ENCODE results near the gene PHRF1. TPM values are rescaled to one million over a fixed set of nuclear protein-coding genes. Genes with fewer than 3 reads are reported as not detected.

Gene PHRF1
- total RNA-seq, 2 experiments from 2014 or later = 40.0 to 44.5 TPM

- no peak for DNase-seq
- ATAC-seq = no peak
- H3K27me3 Mint-ChIP-seq = no peaks in the 10 kb centered on the region
- intact Hi-C loops (cut with DNase I, micrococcal nuclease) = no loop called here
- H3K4me3 Mint-ChIP-seq = no peak overlapping the region
- H3K27ac Mint-ChIP-seq = no peak overlapping the region
- peaks cover 71% of the 10 kb centered on the region for H3K36me3 Mint-ChIP-seq (ENCODE audit: low read depth)
- no peaks in the 10 kb centered on the region for H3K9me3 Mint-ChIP-seq (ENCODE audit: low read depth)
- ChIA-PET POLR2A (no interaction called here), CTCF (no interaction called here)
- H3K4me1 Mint-ChIP-seq = peaks cover 8% of the 10 kb centered on the region
Measured at GRCh38 chr11:592501-592900, 16.2 kb downstream of the PHRF1 start.

- no peaks in the 10 kb centered on the region for H3K9me3 Mint-ChIP-seq (ENCODE audit: low read depth)
- no peaks in the 10 kb centered on the region for H3K27me3 Mint-ChIP-seq
- no peak overlapping the region for H3K4me3 Mint-ChIP-seq
- POLR2A ChIA-PET = no interaction called here
- intact Hi-C loops (cut with DNase I, micrococcal nuclease) = no loop called here
- H3K27ac Mint-ChIP-seq = no peak overlapping the region
- CTCF ChIA-PET = no interaction called here
- peaks cover 4% of the 10 kb centered on the region for H3K4me1 Mint-ChIP-seq
- ATAC-seq (no peak), DNase-seq (no peak)
- peaks cover 67% of the 10 kb centered on the region for H3K36me3 Mint-ChIP-seq (ENCODE audit: low read depth)
Measured at GRCh38 chr11:592918-593317, 16.6 kb downstream of the PHRF1 start.

- CTCF ChIA-PET = no interaction called here
- intact Hi-C loops (cut with DNase I, micrococcal nuclease) = no loop called here
- no peaks in the 10 kb centered on the region for H3K27me3 Mint-ChIP-seq
- no peaks in the 10 kb centered on the region for H3K9me3 Mint-ChIP-seq (ENCODE audit: low read depth)
- DNase-seq (no peak), ATAC-seq (no peak)
- peaks cover 65% of the 10 kb centered on the region for H3K36me3 Mint-ChIP-seq (ENCODE audit: low read depth)
- H3K4me1 Mint-ChIP-seq = no peaks in the 10 kb centered on the region
- H3K27ac Mint-ChIP-seq = no peak overlapping the region
- POLR2A ChIA-PET = no interaction called here
- H3K4me3 Mint-ChIP-seq = no peak overlapping the region
Measured at GRCh38 chr11:593347-593746, 17.1 kb downstream of the PHRF1 start.

- intact Hi-C loops (cut with DNase I, micrococcal nuclease) = no loop called here
- POLR2A ChIA-PET = no interaction called here
- DNase-seq = no peak
- Mint-ChIP-seq H3K9me3 (ENCODE audit: low read depth) (no peaks in the 10 kb centered on the region), H3K4me3 (no peak overlapping the region), H3K27me3 (no peaks in the 10 kb centered on the region), H3K4me1 (no peaks in the 10 kb centered on the region), H3K36me3 (ENCODE audit: low read depth) (peaks cover 58% of the 10 kb centered on the region), H3K27ac (no peak overlapping the region)
- CTCF ChIA-PET = no interaction called here
- ATAC-seq = no peak
Measured at GRCh38 chr11:595400-595799, 19.1 kb downstream of the PHRF1 start.

DNA sequence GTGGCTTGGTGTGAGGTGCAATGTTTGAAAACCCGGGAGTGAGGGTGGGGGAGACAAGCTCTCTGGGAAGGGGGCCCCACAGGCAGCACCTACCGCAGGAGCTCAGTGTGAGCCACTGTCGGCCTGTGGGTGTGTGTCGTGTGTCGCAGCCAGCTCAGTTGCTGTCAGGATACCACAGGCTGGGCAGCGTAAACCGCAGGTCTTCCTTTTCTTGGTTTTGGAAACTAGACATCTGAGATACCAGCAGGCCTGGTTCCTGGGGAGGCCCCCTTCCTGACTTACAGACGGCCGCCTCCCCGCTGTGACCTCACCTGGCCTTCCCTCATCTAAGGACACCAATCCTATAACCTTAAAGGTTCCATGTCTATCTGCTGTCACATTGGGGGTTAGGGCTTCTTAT lies 20.1 kb downstream of the PHRF1 start:
- CTCF ChIA-PET = interaction anchor here (0.7 to 0.9 kb wide), 2 partner anchors 71 to 291 kb away, joined by 3 read pairs; no protein-coding TSS in a partner anchor
- DNase-seq (no peak), ATAC-seq (peak; percentile 9)
- H3K27me3 Mint-ChIP-seq = no peaks in the 10 kb centered on the region
- no peaks in the 10 kb centered on the region for H3K9me3 Mint-ChIP-seq (ENCODE audit: low read depth)
- H3K36me3 Mint-ChIP-seq (ENCODE audit: low read depth) = peaks cover 53% of the 10 kb centered on the region
- no peak overlapping the region for H3K27ac Mint-ChIP-seq
- intact Hi-C loops (cut with DNase I, micrococcal nuclease) = no loop called here
- no peak overlapping the region for H3K4me3 Mint-ChIP-seq
- POLR2A ChIA-PET = no interaction called here
- no peaks in the 10 kb centered on the region for H3K4me1 Mint-ChIP-seq

DNA sequence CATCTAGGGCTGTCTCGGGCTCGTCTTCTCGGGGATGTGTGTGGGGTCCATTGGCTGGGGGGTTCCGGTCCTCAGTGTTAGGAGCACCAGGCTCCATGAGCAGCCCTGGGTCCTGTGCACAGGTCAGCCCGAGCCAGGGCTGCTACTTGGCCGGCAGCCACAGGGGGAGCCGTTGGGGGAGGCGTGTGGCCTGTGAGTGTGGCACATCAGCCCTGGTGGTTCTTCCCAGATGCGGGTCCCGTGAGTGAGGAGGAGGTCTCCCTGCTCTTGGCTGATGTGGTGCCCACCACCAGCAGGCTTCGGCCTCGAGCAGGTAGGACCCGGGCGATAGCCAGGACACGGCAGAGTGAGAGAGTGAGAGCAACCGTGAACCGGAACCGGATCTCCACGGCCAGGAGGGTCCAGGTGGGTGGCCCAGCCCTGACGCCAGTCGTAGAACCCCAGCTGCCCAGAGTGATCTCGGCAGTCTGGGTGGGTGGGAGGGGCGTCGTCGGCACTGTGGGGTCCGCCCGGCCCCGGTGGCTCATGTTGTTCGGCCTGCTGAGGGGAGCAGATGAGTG lies 21.0 kb downstream of the PHRF1 start:
- no peaks in the 10 kb centered on the region for H3K4me1 Mint-ChIP-seq
- POLR2A ChIA-PET = no interaction called here
- intact Hi-C loops (cut with DNase I, micrococcal nuclease) = no loop called here
- H3K27ac Mint-ChIP-seq = no peak overlapping the region
- no peaks in the 10 kb centered on the region for H3K9me3 Mint-ChIP-seq (ENCODE audit: low read depth)
- peak; percentile 37 for ATAC-seq
- CTCF ChIA-PET = no interaction called here
- no peak for DNase-seq
- H3K27me3 Mint-ChIP-seq = no peaks in the 10 kb centered on the region
- no peak overlapping the region for H3K4me3 Mint-ChIP-seq
- peaks cover 59% of the 10 kb centered on the region for H3K36me3 Mint-ChIP-seq (ENCODE audit: low read depth)

DNA sequence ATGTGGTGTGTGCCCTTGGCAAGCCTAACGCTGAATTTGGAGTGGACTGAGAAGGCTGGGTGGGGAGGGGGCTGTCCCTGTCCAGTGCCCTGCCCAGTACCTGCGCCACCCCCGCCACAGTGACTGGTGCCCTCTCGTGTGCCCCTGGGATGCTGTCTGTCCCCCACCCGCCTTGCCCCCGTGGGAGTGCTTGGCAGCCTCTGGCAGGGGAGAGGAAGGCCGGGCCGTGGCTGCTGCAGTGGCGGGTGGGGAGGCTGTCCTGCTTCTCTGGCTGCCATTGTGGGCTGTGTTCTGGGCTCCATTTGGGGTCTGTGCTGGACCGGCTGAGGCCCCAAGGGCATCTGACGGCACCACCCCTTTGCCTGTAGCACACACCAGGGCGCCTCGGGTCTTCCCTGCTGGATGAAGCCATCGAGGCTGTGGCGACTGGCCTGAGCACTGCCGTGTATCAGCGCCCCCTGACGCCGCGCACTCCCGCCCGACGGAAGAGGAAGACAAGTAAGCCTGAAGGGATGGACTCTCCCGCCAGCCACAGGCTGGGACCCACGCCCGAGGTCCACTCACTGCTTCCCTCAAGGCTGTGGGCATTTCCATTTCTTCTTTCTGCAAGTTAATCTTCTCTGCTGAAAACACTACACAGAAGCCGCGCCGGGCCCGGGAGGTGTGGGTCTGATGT lies 21.9 kb downstream of the PHRF1 start:
- H3K9me3 Mint-ChIP-seq (ENCODE audit: low read depth) = no peaks in the 10 kb centered on the region
- intact Hi-C loops (cut with DNase I, micrococcal nuclease) = no loop called here
- DNase-seq (no peak), ATAC-seq (no peak)
- no peak overlapping the region for H3K4me3 Mint-ChIP-seq
- H3K27ac Mint-ChIP-seq = no peak overlapping the region
- ChIA-PET POLR2A (no interaction called here), CTCF (no interaction called here)
- H3K4me1 Mint-ChIP-seq = no peaks in the 10 kb centered on the region
- H3K36me3 Mint-ChIP-seq (ENCODE audit: low read depth) = peaks cover 52% of the 10 kb centered on the region
- no peaks in the 10 kb centered on the region for H3K27me3 Mint-ChIP-seq

GRCh38 chr11:601573-602245 lies 25.4 kb downstream of the PHRF1 start:
- Mint-ChIP-seq H3K4me3 (no peak overlapping the region), H3K4me1 (no peaks in the 10 kb centered on the region), H3K9me3 (ENCODE audit: low read depth) (no peaks in the 10 kb centered on the region), H3K36me3 (ENCODE audit: low read depth) (peaks cover 35% of the 10 kb centered on the region), H3K27ac (no peak overlapping the region), H3K27me3 (no peaks in the 10 kb centered on the region)
- DNase-seq (no peak), ATAC-seq (no peak)
- CTCF ChIA-PET = no interaction called here
- POLR2A ChIA-PET = interaction anchor here (0.9 kb wide), 1 partner anchor 17 kb away, joined by 3 read pairs; no protein-coding TSS in a partner anchor
- intact Hi-C loops (cut with DNase I, micrococcal nuclease) = no loop called here

- H3K4me1 Mint-ChIP-seq = no peaks in the 10 kb centered on the region
- H3K36me3 Mint-ChIP-seq (ENCODE audit: low read depth) = peaks cover 31% of the 10 kb centered on the region
- no peak overlapping the region for H3K4me3 Mint-ChIP-seq
- no peak for DNase-seq
- H3K9me3 Mint-ChIP-seq (ENCODE audit: low read depth) = no peaks in the 10 kb centered on the region
- CTCF ChIA-PET = no interaction called here
- no peak for ATAC-seq
- no peaks in the 10 kb centered on the region for H3K27me3 Mint-ChIP-seq
- intact Hi-C loops (cut with DNase I, micrococcal nuclease) = no loop called here
- no peak overlapping the region for H3K27ac Mint-ChIP-seq
- POLR2A ChIA-PET = no interaction called here
Measured at GRCh38 chr11:603154-603553, 26.9 kb downstream of the PHRF1 start.

DNA sequence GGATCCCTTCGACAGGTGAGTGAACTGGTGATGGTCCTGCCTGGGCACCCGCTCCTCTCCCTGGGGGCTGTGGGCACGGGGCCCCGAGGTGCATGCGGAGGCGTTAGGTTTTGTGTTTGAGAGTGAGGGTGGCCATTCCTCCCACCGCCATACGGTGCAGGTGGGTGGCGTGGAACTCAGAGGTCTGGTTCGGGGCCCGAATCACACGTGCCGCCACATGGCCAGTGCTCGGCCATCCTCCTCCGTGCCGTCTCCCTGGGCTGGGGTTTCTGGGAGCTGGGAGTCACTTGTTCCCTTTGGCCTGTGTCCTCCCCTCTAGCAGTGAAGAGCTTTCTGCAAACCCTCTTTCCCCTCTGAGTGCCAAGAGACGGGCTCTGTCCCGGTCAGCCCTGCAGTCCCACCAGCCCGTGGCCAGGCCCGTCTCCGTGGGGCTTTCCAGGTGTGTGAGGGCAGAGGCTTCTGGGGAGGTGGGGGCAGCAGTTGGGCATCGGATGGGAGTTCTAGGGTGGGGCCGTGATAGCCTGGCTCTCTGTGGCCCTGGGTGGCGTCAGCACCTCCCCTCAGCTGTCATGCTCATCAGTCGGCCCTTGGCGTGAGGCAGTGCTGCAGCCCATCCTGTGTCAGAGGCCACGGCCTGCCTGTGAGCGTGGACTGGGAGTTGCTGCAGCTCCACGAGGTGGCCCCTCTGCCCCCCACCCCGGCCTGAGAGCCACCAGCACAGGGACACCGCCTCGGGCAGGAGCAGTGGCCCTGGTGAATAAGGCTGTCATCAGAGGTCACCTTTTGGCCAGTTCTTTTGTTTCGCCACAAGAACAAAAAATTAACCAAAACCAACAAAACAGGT lies 29.2 kb downstream of the PHRF1 start:
- CTCF ChIA-PET = interaction anchor here (0.6 kb wide), 1 partner anchor 27 kb away, joined by 3 read pairs; no protein-coding TSS in a partner anchor
- POLR2A ChIA-PET = interaction anchor here (0.6 kb wide), 1 partner anchor 17 kb away, joined by 3 read pairs; no protein-coding TSS in a partner anchor
- no peak overlapping the region for H3K27ac Mint-ChIP-seq
- no peak for DNase-seq
- ATAC-seq = no peak
- H3K4me1 Mint-ChIP-seq = no peaks in the 10 kb centered on the region
- peaks cover 22% of the 10 kb centered on the region for H3K36me3 Mint-ChIP-seq (ENCODE audit: low read depth)
- no peak overlapping the region for H3K4me3 Mint-ChIP-seq
- no peaks in the 10 kb centered on the region for H3K9me3 Mint-ChIP-seq (ENCODE audit: low read depth)
- no peaks in the 10 kb centered on the region for H3K27me3 Mint-ChIP-seq
- intact Hi-C loops (cut with DNase I, micrococcal nuclease) = no loop called here

DNA sequence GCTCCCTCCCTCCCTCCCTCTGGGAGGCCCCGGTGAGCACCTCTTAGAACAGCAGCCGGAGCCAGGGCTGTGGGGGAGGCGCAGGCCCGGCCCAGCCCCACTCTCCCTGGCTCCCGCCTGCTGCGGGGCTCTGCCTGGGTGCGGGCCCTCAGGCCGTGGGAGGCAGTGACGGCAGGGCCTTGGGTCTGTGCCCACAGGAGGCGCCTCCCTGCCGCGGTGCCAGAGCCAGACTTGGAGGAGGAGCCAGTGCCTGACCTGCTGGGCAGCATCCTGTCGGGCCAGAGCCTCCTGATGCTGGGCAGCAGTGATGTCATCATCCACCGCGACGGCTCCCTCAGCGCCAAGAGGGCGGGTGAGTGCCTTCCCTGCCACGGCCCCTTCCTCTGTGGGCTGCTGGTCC lies 30.0 kb downstream of the PHRF1 start:
- H3K36me3 Mint-ChIP-seq (ENCODE audit: low read depth) = peaks cover 26% of the 10 kb centered on the region
- no peaks in the 10 kb centered on the region for H3K9me3 Mint-ChIP-seq (ENCODE audit: low read depth)
- no peak overlapping the region for H3K4me3 Mint-ChIP-seq

More for the DNA sequence above, 30.0 kb downstream of the PHRF1 start:
- intact Hi-C loops (cut with DNase I, micrococcal nuclease) = no loop called here
- no peak overlapping the region for H3K27ac Mint-ChIP-seq
- DNase-seq (no peak), ATAC-seq (no peak)
- ChIA-PET POLR2A (no interaction called here), CTCF (no interaction called here)
- H3K27me3 Mint-ChIP-seq = no peaks in the 10 kb centered on the region
- no peaks in the 10 kb centered on the region for H3K4me1 Mint-ChIP-seq
